Embryonic facial prominence (tissue), 1 donor: ENCODE measurements around the gene RNPEPL1.

Source experiments
- DNase-seq: peaks from one replicate; pipeline ENCODE4 v3.0.0-alpha.2; 2016; ENCODE audit errors: extremely low spot score

The RNPEPL1 gene

GRCh38 chr2:240626531-240627300 lies 58.4 kb downstream of the RNPEPL1 start:
- DNase-seq = no peak

- DNase-seq = no peak
These were observed 59.6 kb downstream of the RNPEPL1 start for GRCh38 chr2:240627736-240628506.

DNA sequence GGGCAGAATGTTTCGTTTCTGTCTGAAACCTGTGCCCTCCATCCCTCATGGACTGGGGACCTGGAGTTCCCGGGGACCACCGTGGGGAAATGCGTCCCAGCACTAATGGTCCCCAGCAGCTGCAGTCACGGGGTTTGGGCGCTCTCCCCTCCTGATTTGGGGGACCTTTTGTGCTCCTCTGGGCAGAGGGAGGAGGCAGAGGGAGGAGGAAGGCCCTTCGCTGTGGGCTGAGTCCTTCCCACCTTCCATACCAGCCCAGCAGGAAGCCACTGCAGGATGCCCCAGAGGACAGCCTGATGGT lies 60.2 kb downstream of the RNPEPL1 start:
- DNase-seq = no peak

DNA sequence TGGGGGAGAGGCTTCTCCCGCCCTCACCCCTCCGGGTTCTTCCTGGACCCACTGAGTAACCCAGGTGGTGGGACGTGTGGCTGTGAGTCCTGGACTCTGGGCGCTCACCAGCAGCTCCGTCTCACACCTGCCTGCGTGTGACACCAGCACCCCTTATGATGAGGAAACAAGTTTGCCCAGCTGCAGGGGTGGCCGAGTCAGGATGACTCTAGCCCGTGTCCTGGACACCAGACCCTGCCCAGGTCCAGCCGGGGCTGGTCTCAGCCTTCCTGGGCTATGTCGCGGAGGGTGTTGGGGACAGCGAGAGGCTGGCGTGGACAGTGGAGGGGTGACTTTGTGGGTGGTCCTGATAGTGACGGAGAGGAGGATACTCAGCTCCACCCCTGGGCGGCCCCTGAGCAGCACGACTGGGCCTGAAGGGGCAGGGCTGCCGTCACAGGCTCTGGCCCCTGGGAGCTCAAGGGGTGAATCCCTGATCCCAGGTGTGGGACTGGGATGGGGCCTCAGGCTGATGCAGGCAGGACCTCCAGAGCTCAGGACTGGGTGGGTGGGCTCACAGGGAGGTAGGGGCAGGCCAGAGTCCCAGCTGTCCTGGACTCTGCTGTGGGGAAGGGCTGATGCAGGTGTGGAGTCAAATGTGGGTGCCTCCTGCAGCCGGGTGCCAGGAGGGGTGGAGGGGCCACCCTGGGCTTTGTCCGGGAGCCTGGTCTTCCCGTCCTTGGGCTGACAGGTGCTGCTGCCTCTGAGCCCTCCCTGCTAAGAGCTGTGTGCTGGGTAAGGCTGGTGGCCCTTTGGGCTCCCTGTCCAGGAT lies 60.7 kb downstream of the RNPEPL1 start:
- DNase-seq = no peak

DNA sequence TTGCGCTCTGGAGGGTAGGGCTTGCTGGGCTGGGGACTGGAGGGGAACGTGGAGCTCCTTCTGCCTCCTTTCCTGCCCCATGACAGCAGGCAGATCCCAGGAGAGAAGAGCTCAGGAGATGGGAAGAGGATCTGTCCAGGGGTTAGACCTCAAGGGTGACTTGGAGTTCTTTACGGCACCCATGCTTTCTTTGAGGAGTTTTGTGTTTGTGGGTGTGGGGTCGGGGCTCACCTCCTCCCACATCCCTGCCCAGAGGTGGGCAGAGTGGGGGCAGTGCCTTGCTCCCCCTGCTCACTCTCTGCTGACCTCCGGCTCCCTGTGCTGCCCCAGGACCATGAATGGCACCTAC lies 61.3 kb downstream of the RNPEPL1 start:
- DNase-seq = no peak

GRCh38 chr2:240629968-240630770 lies 61.9 kb downstream of the RNPEPL1 start:
- DNase-seq = no peak
